Muscle of leg (tissue), 11 donors: ENCODE data around the gene FYB1. TPM values are rescaled to one million over a fixed set of nuclear protein-coding genes. Genes with fewer than 3 reads are reported as not detected.

Experiments used
- DNase-seq: peaks from one replicate; pipeline ENCODE4 v3.0.0; 2013
- H3K27ac ChIP-seq: one replicate; pipeline ENCODE4 v1.5.1; 2013; ENCODE audit warnings: mild to moderate bottlenecking, low read length, control low read depth
- H3K27me3 ChIP-seq: one replicate; pipeline ENCODE4 v1.6.1; 2013; ENCODE audit warnings: low read length; ENCODE audit not compliant: control insufficient read depth, insufficient read depth
- H3K36me3 ChIP-seq: one replicate; pipeline ENCODE4 v1.6.1; 2013; ENCODE audit warnings: low read length; ENCODE audit not compliant: control insufficient read depth, insufficient read depth
- H3K4me1 ChIP-seq: one replicate; pipeline ENCODE4 v1.6.1; 2013; ENCODE audit warnings: low read length; ENCODE audit not compliant: control insufficient read depth, insufficient read depth
- H3K4me3 ChIP-seq: one replicate; pipeline ENCODE4 v1.5.1; 2013; ENCODE audit warnings: low read length, control low read depth
- H3K9me3 ChIP-seq: replicated peaks from 2 replicates; pipeline ENCODE4 v1.6.1; 2013; ENCODE audit warnings: low read depth, low read length; ENCODE audit not compliant: control insufficient read depth
- WGBS: methylation state at CpG from one replicate; pipeline ENCODE4 v1.1.5; 2013; ENCODE audit warnings: missing lambda C conversion rate; ENCODE audit not compliant: insufficient coverage; 5-methylcytosine and 5-hydroxymethylcytosine counted together
- polyA plus RNA-seq, 8 donors: library from polyadenylated mRNA; unstranded; fragments of 120-200 nt; gene quantifications; one replicate each; pipeline versions ENCODE4 v1.2.1 to v1.2.3, GENCODE V29; 2013; ENCODE audit warnings: inconsistent platforms in 1 of 8, low replicate concordance in 1 of 8; ENCODE audit not compliant: insufficient read length in 8 of 8, insufficient read depth in 1 of 8
- total RNA-seq: library from RNA; stranded (reverse); fragments of 120-200 nt; gene quantifications from one replicate; pipeline ENCODE4 v1.2.4, GENCODE V29; 2013

Gene FYB1
- total and polyA plus RNA-seq, 9 donors = 1.4 to 3.0 (median 1.9) TPM

GRCh38 chr5:39108987-39109386, 110.4 kb downstream of the FYB1 start:
- DNase-seq = no peak
- no peaks in the 10 kb centered on the region for H3K9me3 ChIP-seq
- no peaks in the 10 kb centered on the region for H3K36me3 ChIP-seq
- H3K27me3 ChIP-seq = no peaks in the 10 kb centered on the region
- H3K4me3 ChIP-seq = no peak overlapping the region
- WGBS = no CpG with 5 or more reads among the region's 3 CpGs
- no peaks in the 10 kb centered on the region for H3K4me1 ChIP-seq
- no peak overlapping the region for H3K27ac ChIP-seq

DNA sequence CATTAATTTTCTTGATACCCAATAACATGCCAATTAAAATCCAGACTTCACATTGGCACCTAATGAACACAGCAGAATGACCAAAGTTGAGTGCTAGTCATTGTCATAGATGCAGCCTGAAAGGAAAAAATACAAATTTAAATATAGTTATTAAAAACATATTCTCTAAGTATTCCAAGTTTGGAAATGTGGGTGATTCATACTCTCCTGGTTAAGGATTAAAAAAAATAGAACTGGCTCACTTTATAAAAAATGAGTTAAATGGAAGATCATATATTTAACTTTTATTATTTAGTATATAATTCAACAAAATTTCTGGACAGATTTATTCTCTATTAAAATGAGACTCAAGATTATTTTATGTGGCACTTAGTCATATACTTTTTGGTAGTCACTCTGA, 112.0 kb downstream of the FYB1 start:
- H3K36me3 ChIP-seq = no peaks in the 10 kb centered on the region
- no peak overlapping the region for H3K27ac ChIP-seq
- no peaks in the 10 kb centered on the region for H3K9me3 ChIP-seq

GRCh38 chr5:39106322-39106721, 113.0 kb downstream of the FYB1 start:
- Histone ChIP-seq H3K4me1 (no peaks in the 10 kb centered on the region), H3K36me3 (no peaks in the 10 kb centered on the region), H3K27ac (no peak overlapping the region), H3K27me3 (no peaks in the 10 kb centered on the region), H3K4me3 (no peak overlapping the region), H3K9me3 (no peaks in the 10 kb centered on the region)
- WGBS = no CpG with 5 or more reads among the region's 1 CpG
- peak; percentile 26 for DNase-seq

More for the DNA sequence above, 112.0 kb downstream of the FYB1 start:
- Histone ChIP-seq H3K4me3 (no peak overlapping the region), H3K4me1 (no peaks in the 10 kb centered on the region), H3K27me3 (no peaks in the 10 kb centered on the region)
- DNase-seq = no peak

GRCh38 chr5:39104221-39104620, 115.1 kb downstream of the FYB1 start:
- no peak for DNase-seq
- no peaks in the 10 kb centered on the region for H3K36me3 ChIP-seq
- H3K9me3 ChIP-seq = no peaks in the 10 kb centered on the region
- no peaks in the 10 kb centered on the region for H3K27me3 ChIP-seq
- H3K4me3 ChIP-seq = no peak overlapping the region
- WGBS = no CpG with 5 or more reads among the region's 1 CpG
- H3K4me1 ChIP-seq = no peaks in the 10 kb centered on the region
- no peak overlapping the region for H3K27ac ChIP-seq

- Histone ChIP-seq H3K4me1 (no peaks in the 10 kb centered on the region), H3K27ac (no peak overlapping the region), H3K36me3 (no peaks in the 10 kb centered on the region), H3K27me3 (no peaks in the 10 kb centered on the region), H3K9me3 (no peaks in the 10 kb centered on the region), H3K4me3 (no peak overlapping the region)
- DNase-seq = no peak
- 92% methylated on average over 4 of the region's 4 CpGs for WGBS
Measured at GRCh38 chr5:39102684-39103155, 116.6 kb downstream of the FYB1 start.

- 50% methylated on average over 2 of the region's 7 CpGs for WGBS
- no peak for DNase-seq
- no peaks in the 10 kb centered on the region for H3K4me1 ChIP-seq
- H3K36me3 ChIP-seq = no peaks in the 10 kb centered on the region
- H3K9me3 ChIP-seq = no peaks in the 10 kb centered on the region
- no peaks in the 10 kb centered on the region for H3K27me3 ChIP-seq
- no peak overlapping the region for H3K4me3 ChIP-seq
- no peak overlapping the region for H3K27ac ChIP-seq
Measured at GRCh38 chr5:39100851-39101396, 118.4 kb downstream of the FYB1 start.

DNA sequence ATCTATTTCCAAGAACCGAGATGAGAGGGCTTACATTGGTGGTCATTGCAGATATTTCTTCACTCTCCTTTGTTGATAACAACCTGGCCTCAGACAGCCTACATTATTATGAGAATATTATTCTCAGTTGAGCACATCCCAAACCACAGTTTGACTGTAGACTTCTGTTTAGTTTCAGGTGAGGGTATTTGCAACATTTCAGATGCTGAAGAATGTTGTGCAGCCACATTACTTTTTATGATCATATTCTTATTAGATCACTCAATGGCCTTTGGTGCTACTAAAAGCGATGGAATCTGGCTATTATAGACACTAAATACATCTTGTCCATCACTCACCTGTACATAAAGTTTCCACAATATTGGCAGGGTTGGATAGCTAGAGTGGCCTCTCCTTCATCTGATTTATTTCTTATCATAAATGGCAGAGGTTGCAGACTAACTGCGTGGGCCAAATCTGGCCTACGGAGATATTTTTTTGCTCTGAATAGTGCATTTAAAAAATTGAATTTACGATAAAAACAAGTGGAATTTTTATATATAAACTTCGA, 119.0 kb downstream of the FYB1 start:
- no peaks in the 10 kb centered on the region for H3K9me3 ChIP-seq
- H3K36me3 ChIP-seq = no peaks in the 10 kb centered on the region
- no peak overlapping the region for H3K4me3 ChIP-seq
- no CpG with 5 or more reads among the region's 6 CpGs for WGBS
- H3K27ac ChIP-seq = no peak overlapping the region
- H3K4me1 ChIP-seq = no peaks in the 10 kb centered on the region
- no peak for DNase-seq
- H3K27me3 ChIP-seq = no peaks in the 10 kb centered on the region

DNA sequence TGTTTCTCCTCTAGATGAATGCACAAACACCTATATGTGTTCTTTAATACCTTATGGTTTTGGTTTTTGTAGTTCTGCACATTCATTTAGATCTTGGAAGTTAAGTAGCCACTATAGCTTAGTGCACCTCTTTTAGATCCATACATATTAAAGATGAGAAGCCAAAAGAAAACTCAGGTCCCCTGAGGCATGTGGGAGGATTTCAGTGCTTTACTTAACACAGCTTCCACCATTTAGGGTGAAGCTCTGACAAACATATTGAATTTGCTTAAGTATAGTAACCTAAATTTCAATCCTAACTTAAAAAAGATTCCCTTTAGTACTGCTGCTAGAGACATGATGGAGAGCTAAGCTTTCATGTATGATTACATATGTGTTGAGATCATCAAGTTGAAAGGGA, 119.5 kb downstream of the FYB1 start:
- H3K4me3 ChIP-seq = no peak overlapping the region
- H3K4me1 ChIP-seq = no peaks in the 10 kb centered on the region
- H3K36me3 ChIP-seq = no peaks in the 10 kb centered on the region
- no peaks in the 10 kb centered on the region for H3K27me3 ChIP-seq
- DNase-seq = no peak
- H3K27ac ChIP-seq = no peak overlapping the region
- H3K9me3 ChIP-seq = no peaks in the 10 kb centered on the region

DNA sequence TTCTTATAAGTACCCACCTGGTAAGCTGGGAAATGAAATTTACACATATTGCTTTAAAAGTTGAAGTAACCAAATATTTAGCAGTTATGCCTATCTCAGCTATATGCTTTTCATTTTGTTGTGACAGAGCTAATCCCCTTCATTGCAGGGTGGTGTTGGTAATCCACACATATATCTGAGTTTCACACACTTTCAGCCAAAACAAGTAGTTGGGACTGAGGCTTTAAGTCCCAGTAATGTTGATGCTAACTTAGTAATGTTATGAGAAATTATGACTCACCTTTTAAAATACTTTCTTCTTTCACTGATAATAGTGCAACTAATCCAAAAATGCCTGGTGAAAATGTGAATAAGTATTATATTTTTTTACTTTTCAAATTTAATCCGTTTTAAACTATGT, 126.0 kb downstream of the FYB1 start:
- WGBS = no CpG with 5 or more reads among the region's 1 CpG
- H3K4me1 ChIP-seq = peaks cover 3% of the 10 kb centered on the region
- H3K36me3 ChIP-seq = no peaks in the 10 kb centered on the region
- H3K4me3 ChIP-seq = no peak overlapping the region
- H3K9me3 ChIP-seq = peaks cover 2% of the 10 kb centered on the region
- no peak for DNase-seq
- no peak overlapping the region for H3K27ac ChIP-seq
- H3K27me3 ChIP-seq = no peaks in the 10 kb centered on the region

DNA sequence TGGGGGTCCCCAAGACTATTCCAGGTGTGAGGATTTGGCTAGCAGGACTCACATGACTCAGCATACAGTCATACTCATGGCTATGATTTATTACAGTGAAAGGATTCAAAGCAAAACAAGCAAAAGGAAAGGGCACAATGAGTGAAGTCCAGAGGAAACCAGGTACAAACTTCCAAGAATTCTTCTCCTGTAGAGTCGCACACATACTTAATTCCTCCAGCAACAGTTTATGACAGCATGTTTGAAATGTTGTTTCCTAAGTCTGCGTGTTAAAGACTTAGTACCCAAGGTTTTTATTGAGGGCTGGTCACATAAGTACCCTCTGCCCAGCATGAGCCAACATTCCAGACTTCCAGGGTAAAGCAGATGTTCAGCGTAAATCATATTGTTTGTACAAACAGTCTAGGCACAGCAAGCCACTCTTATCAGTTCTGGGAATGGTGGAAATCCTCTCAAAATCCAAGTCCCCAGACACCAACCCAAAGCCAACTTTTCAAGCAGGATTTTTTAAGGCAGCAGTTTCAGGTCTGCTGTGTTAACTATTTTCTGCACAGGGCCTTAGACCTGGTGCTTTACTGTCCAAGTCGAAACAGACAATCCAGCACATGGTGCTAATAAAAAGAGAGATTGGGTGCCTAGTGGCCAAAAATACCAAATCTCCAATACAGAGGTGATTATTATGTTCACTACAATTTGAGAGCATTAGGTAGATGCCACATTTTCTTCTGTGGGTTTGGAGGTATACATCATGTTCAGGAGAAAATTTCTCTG, 126.6 kb downstream of the FYB1 start:
- Histone ChIP-seq H3K27ac (no peak overlapping the region), H3K4me3 (no peak overlapping the region), H3K36me3 (no peaks in the 10 kb centered on the region), H3K4me1 (peaks cover 3% of the 10 kb centered on the region), H3K27me3 (no peaks in the 10 kb centered on the region), H3K9me3 (peaks cover 2% of the 10 kb centered on the region)
- no peak for DNase-seq
- 33% methylated on average over 1 of the region's 4 CpGs for WGBS
